ENCODE data around the gene ABHD16A.

ABHD16A gene

GRCh38 chr6:31639043-31639442 is 64.1 kb downstream of the ABHD16A start:
- FAIRE-seq (no peak), DNase-seq (ENCODE audit: insufficient read length, low spot score) (no peak)
- no peak for TF ChIP-seq CTCF (IDR thresholded peaks at IDR 0.05; ENCODE audit: insufficient read depth, missing control alignments)
